PFSK-1 (cell line): ENCODE data around the gene TAAR5.

ENCODE experiments used
- FOXP2 ChIP-seq: optimal IDR thresholded peaks from 2 replicates; pipeline ENCODE3; 2011; ENCODE audit warnings: borderline replicate concordance, control low read depth, inconsistent platforms; ENCODE audit not compliant: insufficient read depth; ENCODE audit errors: extremely low read length, extremely low read depth
- POLR2AphosphoS5 ChIP-seq: IDR thresholded peaks from 2 replicates; pipeline ENCODE4 v1.6.1; 2012; ENCODE audit warnings: low read depth, mild to moderate bottlenecking, control low read depth, low read length, moderate library complexity
- SIN3A ChIP-seq: IDR thresholded peaks from 2 replicates; pipeline ENCODE4 v1.6.1; 2012; ENCODE audit warnings: mild to moderate bottlenecking, low read length, moderate library complexity, borderline replicate concordance; ENCODE audit not compliant: insufficient read depth
- TAF1 ChIP-seq: IDR thresholded peaks from 2 replicates; pipeline ENCODE4 v1.6.1; 2012; ENCODE audit warnings: low read length, control low read depth, borderline replicate concordance; ENCODE audit not compliant: insufficient read depth
- TF ChIP-seq, protein P1 (sequence below), 2 experiments: IDR thresholded peaks; 2 replicates each; pipeline versions ENCODE4 v1.6.1 to v1.8.0; 2011 to 2012; ENCODE audit warnings: low read depth in 2 of 2, low read length in 2 of 2, control low read depth in 1 of 2, inconsistent platforms in 1 of 2, mild to moderate bottlenecking in 1 of 2, moderate library complexity in 1 of 2; ENCODE audit not compliant: insufficient read depth in 1 of 2

Gene TAAR5

DNA sequence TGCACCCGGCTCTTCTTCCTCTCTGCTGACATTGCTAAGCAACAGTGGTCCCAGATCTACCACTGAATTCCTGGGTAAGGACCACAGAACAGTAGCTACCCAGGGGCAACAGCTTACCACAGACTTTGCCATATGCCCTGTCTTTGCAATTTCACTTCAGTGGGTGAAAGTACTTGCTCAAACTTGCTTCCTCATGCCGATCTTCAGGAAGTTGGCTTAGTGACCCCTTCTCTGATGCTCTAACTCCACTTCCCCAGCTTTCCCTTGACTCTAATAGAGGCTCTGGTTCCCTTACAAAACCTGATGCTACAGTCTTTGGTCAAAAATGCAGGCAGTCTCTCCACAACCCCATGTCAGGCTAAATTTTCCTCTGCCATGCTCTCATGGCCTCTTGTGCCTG, 3.3 kb upstream of the TAAR5 start:
- TF ChIP-seq FOXP2 (no peak), POLR2AphosphoS5 (no peak), TAF1 (no peak), SIN3A (no peak)
- TF ChIP-seq, protein P1, sequence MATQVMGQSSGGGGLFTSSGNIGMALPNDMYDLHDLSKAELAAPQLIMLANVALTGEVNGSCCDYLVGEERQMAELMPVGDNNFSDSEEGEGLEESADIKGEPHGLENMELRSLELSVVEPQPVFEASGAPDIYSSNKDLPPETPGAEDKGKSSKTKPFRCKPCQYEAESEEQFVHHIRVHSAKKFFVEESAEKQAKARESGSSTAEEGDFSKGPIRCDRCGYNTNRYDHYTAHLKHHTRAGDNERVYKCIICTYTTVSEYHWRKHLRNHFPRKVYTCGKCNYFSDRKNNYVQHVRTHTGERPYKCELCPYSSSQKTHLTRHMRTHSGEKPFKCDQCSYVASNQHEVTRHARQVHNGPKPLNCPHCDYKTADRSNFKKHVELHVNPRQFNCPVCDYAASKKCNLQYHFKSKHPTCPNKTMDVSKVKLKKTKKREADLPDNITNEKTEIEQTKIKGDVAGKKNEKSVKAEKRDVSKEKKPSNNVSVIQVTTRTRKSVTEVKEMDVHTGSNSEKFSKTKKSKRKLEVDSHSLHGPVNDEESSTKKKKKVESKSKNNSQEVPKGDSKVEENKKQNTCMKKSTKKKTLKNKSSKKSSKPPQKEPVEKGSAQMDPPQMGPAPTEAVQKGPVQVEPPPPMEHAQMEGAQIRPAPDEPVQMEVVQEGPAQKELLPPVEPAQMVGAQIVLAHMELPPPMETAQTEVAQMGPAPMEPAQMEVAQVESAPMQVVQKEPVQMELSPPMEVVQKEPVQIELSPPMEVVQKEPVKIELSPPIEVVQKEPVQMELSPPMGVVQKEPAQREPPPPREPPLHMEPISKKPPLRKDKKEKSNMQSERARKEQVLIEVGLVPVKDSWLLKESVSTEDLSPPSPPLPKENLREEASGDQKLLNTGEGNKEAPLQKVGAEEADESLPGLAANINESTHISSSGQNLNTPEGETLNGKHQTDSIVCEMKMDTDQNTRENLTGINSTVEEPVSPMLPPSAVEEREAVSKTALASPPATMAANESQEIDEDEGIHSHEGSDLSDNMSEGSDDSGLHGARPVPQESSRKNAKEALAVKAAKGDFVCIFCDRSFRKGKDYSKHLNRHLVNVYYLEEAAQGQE (IDR thresholded peaks at IDR 0.05; ENCODE audit: insufficient read depth in 1 of 2, low read depth in 2 of 2, low read length in 2 of 2) = no peak

DNA sequence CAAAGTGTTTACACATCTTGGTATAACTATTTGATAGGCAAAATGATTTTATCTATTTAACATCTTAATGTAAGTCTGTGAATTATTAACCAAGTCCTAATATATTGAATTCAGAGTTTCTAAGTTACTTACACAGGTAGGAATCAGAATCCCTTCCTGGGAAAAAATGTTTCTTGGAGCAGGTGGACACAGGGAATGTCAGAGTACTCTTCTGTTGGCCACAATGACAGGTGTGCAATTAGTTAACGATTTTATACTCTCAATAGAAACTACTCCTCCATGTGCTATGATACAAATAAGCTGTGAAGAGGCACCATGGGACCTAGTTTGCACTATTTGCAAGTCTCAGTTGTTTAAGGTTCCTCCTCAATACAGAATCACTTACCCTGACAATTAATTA, 821 bp upstream of the TAAR5 start:
- TF ChIP-seq FOXP2 (no peak), POLR2AphosphoS5 (no peak), TAF1 (no peak), SIN3A (no peak)
- TF ChIP-seq, protein P1 (IDR thresholded peaks at IDR 0.05; ENCODE audit: insufficient read depth in 1 of 2, low read depth in 2 of 2, low read length in 2 of 2) = no peak

DNA sequence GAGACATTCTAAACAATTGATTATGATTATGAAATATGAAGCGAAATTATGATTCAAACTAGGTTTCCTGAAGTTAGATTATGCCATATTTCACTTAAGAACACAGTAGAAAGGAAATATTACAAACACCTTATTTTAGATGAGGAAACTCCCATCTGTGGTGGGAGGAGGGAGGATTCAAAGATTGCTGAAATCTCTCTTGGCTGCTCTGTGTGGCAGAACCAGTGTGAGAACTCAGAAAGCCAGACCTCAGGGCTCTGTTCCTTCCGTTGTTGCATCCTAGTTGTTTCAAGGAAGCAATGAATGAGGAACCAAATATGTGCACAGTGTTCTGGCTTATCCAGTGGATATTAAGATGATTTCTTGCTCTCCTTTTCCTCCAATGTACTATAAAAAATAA, 2.1 kb downstream of the TAAR5 start:
- no peak for TF ChIP-seq SIN3A
- TF ChIP-seq, protein P1 (IDR thresholded peaks at IDR 0.05; ENCODE audit: insufficient read depth in 1 of 2, low read depth in 2 of 2, low read length in 2 of 2) = no peak
- no peak for TF ChIP-seq FOXP2
- no peak for TF ChIP-seq POLR2AphosphoS5
- no peak for TF ChIP-seq TAF1

DNA sequence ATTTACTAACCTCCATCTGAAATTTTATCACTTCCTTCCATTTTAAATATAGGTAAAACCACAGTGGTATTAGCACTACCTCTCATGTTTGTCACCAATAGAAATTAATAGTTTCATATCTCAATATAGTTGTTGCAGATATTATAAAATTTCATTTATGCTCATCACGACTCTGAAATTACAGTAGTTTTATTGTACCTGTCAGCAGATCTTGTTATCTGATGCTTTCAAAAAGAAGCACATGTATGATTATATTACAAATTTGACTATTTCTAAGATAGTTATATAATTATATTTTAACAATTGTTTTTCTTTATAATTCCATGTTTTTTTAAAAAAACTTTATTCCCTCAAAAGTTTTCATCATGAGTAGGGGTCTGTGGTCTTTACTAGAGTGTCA, 4.8 kb downstream of the TAAR5 start:
- TF ChIP-seq, protein P1 (IDR thresholded peaks at IDR 0.05; ENCODE audit: insufficient read depth in 1 of 2, low read depth in 2 of 2, low read length in 2 of 2) = no peak
- no peak for TF ChIP-seq TAF1
- no peak for TF ChIP-seq SIN3A
- TF ChIP-seq POLR2AphosphoS5 = no peak
- TF ChIP-seq FOXP2 = no peak

DNA sequence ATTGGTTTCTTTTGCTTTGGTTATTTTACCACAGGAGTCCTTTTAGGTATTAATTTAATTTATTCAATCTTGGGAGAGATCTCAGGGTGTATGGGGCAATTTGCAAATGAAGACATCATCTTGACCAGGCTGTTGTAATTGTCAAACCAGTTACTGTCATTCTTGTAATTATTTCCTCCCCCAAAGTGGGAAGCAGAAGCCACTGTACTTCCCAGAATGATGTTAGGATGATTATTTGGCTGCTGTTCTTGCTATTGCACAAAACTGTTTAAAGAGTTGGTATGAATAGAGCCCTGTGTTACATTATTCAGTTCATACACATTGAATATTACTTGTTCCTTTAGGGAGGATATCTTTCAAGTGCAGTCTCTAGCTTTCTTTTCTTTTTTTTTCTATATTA, 17.8 kb downstream of the TAAR5 start:
- TF ChIP-seq TAF1 (no peak), FOXP2 (no peak), POLR2AphosphoS5 (no peak), SIN3A (no peak)
- TF ChIP-seq, protein P1 (IDR thresholded peaks at IDR 0.05; ENCODE audit: insufficient read depth in 1 of 2, low read depth in 2 of 2, low read length in 2 of 2) = no peak
